Endodermal cell (in vitro differentiated cells): ENCODE results near the gene IL1RL2. TPM values are rescaled to one million over a fixed set of nuclear protein-coding genes. Genes with fewer than 3 reads are reported as not detected.

Experiments used
- DNase-seq: peaks from one replicate; pipeline ENCODE4 v3.0.0-alpha.2; 2017
- H3K27ac ChIP-seq: 2 replicates; pipeline ENCODE4 v1.5.1; 2013; ENCODE audit warnings: mild to moderate bottlenecking, low read depth, low read length, moderate library complexity
- H3K27me3 ChIP-seq: 2 replicates; pipeline ENCODE4 v1.6.1; 2013; ENCODE audit warnings: mild to moderate bottlenecking, low read length, moderate library complexity; ENCODE audit not compliant: insufficient read depth, control insufficient read depth, poor library complexity, severe bottlenecking
- H3K36me3 ChIP-seq: 2 replicates; pipeline ENCODE4 v1.7.0; 2013; ENCODE audit warnings: mild to moderate bottlenecking, low read length, moderate library complexity; ENCODE audit not compliant: control insufficient read depth, insufficient read depth
- H3K4me1 ChIP-seq: one replicate; pipeline ENCODE4 v1.7.0; 2013; ENCODE audit warnings: low read length; ENCODE audit not compliant: control insufficient read depth, insufficient read depth
- H3K4me3 ChIP-seq: 2 replicates; pipeline ENCODE4 v1.5.1; 2013; ENCODE audit warnings: mild to moderate bottlenecking, low read length, moderate library complexity
- H3K9ac ChIP-seq: 2 replicates; pipeline ENCODE4 v1.6.1; 2013; ENCODE audit warnings: mild to moderate bottlenecking, low read length, moderate library complexity; ENCODE audit not compliant: poor library complexity, severe bottlenecking; ENCODE audit errors: extremely low read depth
- H3K9me3 ChIP-seq: 2 replicates; pipeline ENCODE4 v1.6.1; 2013; ENCODE audit warnings: mild to moderate bottlenecking, low read length, moderate library complexity; ENCODE audit not compliant: control insufficient read depth
- H3K27ac Mint-ChIP-seq: 2 replicates; pipeline ENCODE4 v1.8.0; 2020; ENCODE audit warnings: mixed read lengths
- H3K27me3 Mint-ChIP-seq: 2 replicates; pipeline ENCODE4 v1.8.0; 2021; ENCODE audit warnings: mild to moderate bottlenecking, mixed read lengths; ENCODE audit not compliant: insufficient read depth
- H3K36me3 Mint-ChIP-seq: 2 replicates; pipeline ENCODE4 v1.8.0; 2020; ENCODE audit warnings: low read depth, mixed read lengths
- H3K4me1 Mint-ChIP-seq: 2 replicates; pipeline ENCODE4 v1.8.0; 2020; ENCODE audit warnings: mixed read lengths
- H3K4me3 Mint-ChIP-seq: 2 replicates; pipeline ENCODE4 v1.8.0; 2020; ENCODE audit warnings: mild to moderate bottlenecking, moderate library complexity, mixed read lengths
- H3K9me3 Mint-ChIP-seq: 2 replicates; pipeline ENCODE4 v1.8.0; 2020; ENCODE audit warnings: mild to moderate bottlenecking, mixed read lengths
- CTCF ChIP-seq: fragments of 200-600 bp; sonication (generic); conservative IDR thresholded peaks from 2 replicates; pipeline ENCODE4 v1.5.0; 2021; ENCODE audit warnings: antibody characterized with exemption, mild to moderate bottlenecking
- WGBS, 2 experiments: methylation state at CpG; one replicate each; pipeline versions ENCODE4 v1.1.5 to v1.1.7; 2013; ENCODE audit warnings: missing lambda C conversion rate in 2 of 2, mixed read lengths in 1 of 2; ENCODE audit not compliant: insufficient coverage in 1 of 2, insufficient read length in 1 of 2; 5-methylcytosine and 5-hydroxymethylcytosine counted together
- total RNA-seq, 2 donors: library from RNA; stranded (reverse); fragmentation: NEBNext Ultra II Directional in 1 of 2; extraction: Animal tissue kit (Norgen Biotek cat#: 25700) in 1 of 2; gene quantifications; 2 replicates in 1 of 2; 3 replicates in 1 of 2; pipeline ENCODE4 v1.2.1, GENCODE V29; 2021

The IL1RL2 gene
- total RNA-seq, 2 donors from 2014 or later = 0.38 to 0.44 TPM

- Histone ChIP-seq H3K4me3 (peak within 1 kb of the TSS; percentile 80), H3K27ac (no peak within 1 kb of the TSS), H3K4me1 (no peaks in the 10 kb centered on the region), H3K36me3 (no peaks in the 10 kb centered on the region), H3K9me3 (peaks cover 15% of the 10 kb centered on the region), H3K9ac (peak within 1 kb of the TSS; percentile 45), H3K27me3 (peaks cover 24% of the 10 kb centered on the region)
- DNase-seq = peak; percentile 86
- WGBS, 2 experiments = 8 to 40% methylated on average over 2 to 65 of the region's 65 CpGs
- Mint-ChIP-seq H3K9me3 (peaks cover 14% of the 10 kb centered on the region), H3K27ac (peak within 1 kb of the TSS; percentile 70), H3K4me3 (peak within 1 kb of the TSS; percentile 56), H3K4me1 (peaks cover 10% of the 10 kb centered on the region), H3K27me3 (peaks cover 61% of the 10 kb centered on the region), H3K36me3 (peaks cover 3% of the 10 kb centered on the region)
- TF ChIP-seq CTCF = no peak
Measured at GRCh38 chr2:102141970-102142828, 44.6 kb upstream of the IL1RL2 start, which contains the start of gene IL1R1. TSS of gene IL1R1 (plus strand) at chr2:102142746. CDS start at chr2:102157725, 14,979 bp downstream.

- Mint-ChIP-seq H3K4me3 (peak overlapping the region; percentile 56), H3K4me1 (peaks cover 10% of the 10 kb centered on the region), H3K9me3 (peaks cover 15% of the 10 kb centered on the region), H3K27ac (no peak overlapping the region), H3K27me3 (peaks cover 58% of the 10 kb centered on the region), H3K36me3 (peaks cover 3% of the 10 kb centered on the region)
- TF ChIP-seq CTCF = no peak
- peak; percentile 80 for DNase-seq
- Histone ChIP-seq H3K27ac (no peak overlapping the region), H3K4me1 (no peaks in the 10 kb centered on the region), H3K27me3 (peaks cover 24% of the 10 kb centered on the region), H3K9me3 (peaks cover 15% of the 10 kb centered on the region), H3K9ac (no peak overlapping the region), H3K4me3 (peak overlapping the region; percentile 80), H3K36me3 (no peaks in the 10 kb centered on the region)
- WGBS, 2 experiments = 21 to 82% methylated on average over 3 to 42 of the region's 42 CpGs
Measured at GRCh38 chr2:102142829-102143449, 43.9 kb upstream of the IL1RL2 start.

GRCh38 chr2:102143450-102143985 lies 43.3 kb upstream of the IL1RL2 start:
- no peak overlapping the region for H3K27ac ChIP-seq
- Mint-ChIP-seq H3K27ac (no peak overlapping the region), H3K4me3 (peak overlapping the region; percentile 56), H3K27me3 (peaks cover 57% of the 10 kb centered on the region), H3K4me1 (peaks cover 10% of the 10 kb centered on the region), H3K36me3 (peaks cover 3% of the 10 kb centered on the region), H3K9me3 (peaks cover 15% of the 10 kb centered on the region)
- peaks cover 24% of the 10 kb centered on the region for H3K27me3 ChIP-seq
- peaks cover 15% of the 10 kb centered on the region for H3K9me3 ChIP-seq
- no peaks in the 10 kb centered on the region for H3K36me3 ChIP-seq
- H3K4me1 ChIP-seq = no peaks in the 10 kb centered on the region
- no peak for TF ChIP-seq CTCF
- H3K9ac ChIP-seq = no peak overlapping the region
- WGBS, 2 experiments = 78 to 96% methylated on average over 4 to 10 of the region's 10 CpGs
- peak overlapping the region; percentile 80 for H3K4me3 ChIP-seq
- peak; percentile 63 for DNase-seq
